Measurements from ENCODE around the gene CSN1S1. TPM values are rescaled to one million over a fixed set of nuclear protein-coding genes. Genes with fewer than 3 reads are reported as not detected.

CSN1S1 gene
- total RNA-seq, 1 donor from 2014 or later: not detected

GRCh38 chr4:69986663-69987062 lies 55.8 kb downstream of the CSN1S1 start:
- intact Hi-C loops (cut with DNase I): no loop called here
- Histone ChIP-seq H3K4me1 (no peaks in the 10 kb centered on the region), H3K4me3 (no peak overlapping the region), H3K27ac (no peak overlapping the region), H3K36me3 (no peaks in the 10 kb centered on the region), H3K9me3 (no peaks in the 10 kb centered on the region), H3K27me3 (no peaks in the 10 kb centered on the region)
- no peak for TF ChIP-seq CTCF (IDR thresholded peaks at IDR 0.05)
- DNase-seq (no peak), ATAC-seq (no peak)

GRCh38 chr4:69991016-69991415 lies 60.1 kb downstream of the CSN1S1 start:
- H3K27ac ChIP-seq: no peak overlapping the region
- no peaks in the 10 kb centered on the region for H3K4me1 ChIP-seq
- H3K4me3 ChIP-seq: no peak overlapping the region
- no peaks in the 10 kb centered on the region for H3K27me3 ChIP-seq
- H3K9me3 ChIP-seq: no peaks in the 10 kb centered on the region
- TF ChIP-seq CTCF (IDR thresholded peaks at IDR 0.05): no peak
- ATAC-seq (no peak), DNase-seq (no peak)
- intact Hi-C loops (cut with DNase I): no loop called here
- H3K36me3 ChIP-seq: no peaks in the 10 kb centered on the region

DNA sequence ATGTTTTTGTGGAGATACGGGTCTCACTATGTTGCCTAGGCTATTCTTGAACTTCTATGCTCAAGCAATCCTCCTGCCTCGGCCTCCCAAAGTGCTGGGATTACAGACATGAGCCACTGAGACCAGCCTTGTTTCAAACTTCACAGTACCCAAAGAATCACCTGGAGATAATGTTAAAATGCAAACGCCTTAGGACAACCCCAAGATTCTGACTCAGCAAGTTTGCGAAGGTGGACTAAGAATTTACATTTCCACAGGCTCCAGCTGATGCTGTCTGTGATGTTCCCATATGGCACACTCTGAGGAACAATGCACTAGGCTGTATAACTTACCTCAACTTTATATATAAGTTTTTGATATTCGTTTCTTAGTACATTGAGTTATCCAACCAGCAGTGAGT lies 63.9 kb downstream of the CSN1S1 start:
- ATAC-seq (no peak), DNase-seq (no peak)
- H3K4me1 ChIP-seq: no peaks in the 10 kb centered on the region
- H3K4me3 ChIP-seq: no peak overlapping the region
- no peaks in the 10 kb centered on the region for H3K36me3 ChIP-seq
- H3K27ac ChIP-seq: no peak overlapping the region
- no peaks in the 10 kb centered on the region for H3K27me3 ChIP-seq
- intact Hi-C loops (cut with DNase I): no loop called here
- TF ChIP-seq CTCF (IDR thresholded peaks at IDR 0.05): no peak
- H3K9me3 ChIP-seq: no peaks in the 10 kb centered on the region

DNA sequence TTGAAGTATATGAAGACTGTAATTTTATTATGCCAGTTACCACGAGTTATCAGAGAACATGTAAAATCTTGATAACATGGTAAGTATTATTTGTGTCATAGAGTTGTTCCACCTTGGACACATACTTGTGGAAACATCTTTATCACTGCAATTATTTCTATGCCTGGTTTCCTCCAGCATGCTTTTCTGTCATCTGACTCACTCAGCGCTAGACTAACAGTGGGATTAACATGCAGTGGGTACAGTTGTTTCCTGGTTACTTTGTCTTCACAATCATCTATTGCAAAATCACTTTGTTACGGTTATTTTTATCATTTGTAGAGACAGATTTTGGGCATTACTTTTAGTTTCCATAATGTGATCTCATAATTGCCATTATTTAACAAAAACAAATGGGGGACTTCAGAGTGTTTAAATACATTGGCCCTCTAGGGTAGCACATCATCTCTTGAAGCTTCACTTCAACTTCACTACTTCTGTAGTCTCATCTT lies 64.7 kb downstream of the CSN1S1 start, which contains the start of gene STATH:
Gene STATH, plus strand, starts transcription at position 441 of the 491 bp plus-strand sequence. CDS start 2,472 bp downstream, outside the sequence.
- ATAC-seq: no peak
- intact Hi-C loops (cut with DNase I): no loop called here
- Histone ChIP-seq H3K9me3 (no peaks in the 10 kb centered on the region), H3K27me3 (no peaks in the 10 kb centered on the region), H3K27ac (no peak within 1 kb of the TSS), H3K36me3 (no peaks in the 10 kb centered on the region), H3K4me3 (no peak within 1 kb of the TSS), H3K4me1 (no peaks in the 10 kb centered on the region)
- TF ChIP-seq CTCF (IDR thresholded peaks at IDR 0.05): no peak
- no peak for DNase-seq

Other genes starting within 250 kb of the CSN1S1 start
- 9.2 TPM for gene SULT1B1, start 170.4 kb upstream of the CSN1S1 start, total RNA-seq
- 1.4 TPM for gene SULT1E1, start 70.9 kb upstream of the CSN1S1 start, total RNA-seq
- not detected for gene CSN2, start 34.7 kb downstream of the CSN1S1 start, total RNA-seq
- gene STATH, start 64.9 kb downstream of the CSN1S1 start, total RNA-seq: not detected
- gene HTN3, start 97.4 kb downstream of the CSN1S1 start, total RNA-seq: not detected
- not detected for gene HTN1, start 119.4 kb downstream of the CSN1S1 start, total RNA-seq
- gene PRR27, start 223.2 kb downstream of the CSN1S1 start, total RNA-seq: not detected

All from upper lobe of right lung (tissue), 1 donor.